Stimulated activated naive CD8-positive, alpha-beta T cell treated with anti-CD3 and anti-CD28 coated beads, Interleukin-15, amount 100 ng/mL, for 72 hours (primary cell): ENCODE data around the gene RFTN1.
"Not testable (repeated sequence)": the region's sequence is repeated elsewhere in the genome, so short reads cannot be mapped to it uniquely, and the experiment has no call there.

Experiments used
- ATAC-seq: fragments of 150-1000 bp; cut with Tn5 transposase; 2 replicates; pipeline ENCODE4 v1.10.0; 2021; ENCODE audit warnings: mild to moderate bottlenecking, moderate library complexity
- DNase-seq, 2 donors: peaks; one replicate each; pipeline ENCODE4 v3.0.0; 2021 to 2022
- H3K27ac Mint-ChIP-seq, 2 donors: one replicate each; pipeline ENCODE4 v1.8.0; 2022; ENCODE audit warnings: mild to moderate bottlenecking in 2 of 2, mixed read lengths in 2 of 2, moderate library complexity in 2 of 2
- H3K27me3 Mint-ChIP-seq: one replicate; pipeline ENCODE4 v1.8.0; 2022; ENCODE audit warnings: mixed read lengths
- H3K4me1 Mint-ChIP-seq: one replicate; pipeline ENCODE4 v1.8.0; 2022; ENCODE audit warnings: mild to moderate bottlenecking, mixed read lengths
- H3K4me3 Mint-ChIP-seq, 2 donors: one replicate each; pipeline ENCODE4 v1.8.0; 2022; ENCODE audit warnings: mild to moderate bottlenecking in 2 of 2, mixed read lengths in 2 of 2, moderate library complexity in 1 of 2
- H3K9me3 Mint-ChIP-seq, 2 donors: one replicate each; pipeline ENCODE4 v1.8.0; 2022; ENCODE audit warnings: mixed read lengths in 2 of 2

The RFTN1 gene

DNA sequence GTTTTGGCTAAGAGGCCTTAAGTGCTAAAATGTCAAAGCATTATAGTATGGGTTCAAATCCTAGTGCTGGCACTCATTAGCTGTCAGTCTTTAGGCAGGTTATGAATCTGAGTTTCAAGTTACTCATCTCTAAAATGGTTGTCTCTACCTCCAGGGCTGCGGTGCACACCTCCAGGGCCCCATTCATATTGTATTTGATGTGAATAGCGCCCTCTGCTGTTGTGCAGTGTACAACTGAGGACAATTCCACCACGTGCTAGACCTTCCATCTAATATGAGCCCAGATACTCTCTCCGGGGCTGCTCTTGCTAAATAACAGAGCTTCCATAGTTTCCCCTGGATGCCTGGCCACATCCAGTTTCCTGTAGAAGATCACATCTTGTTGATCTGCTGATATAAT, 194.2 kb downstream of the RFTN1 start:
- H3K27ac Mint-ChIP-seq: peak overlapping the region; percentile 89 to 93

GRCh38 chr3:16318176-16318575, 195.3 kb downstream of the RFTN1 start:
- no peaks in the 10 kb centered on the region for H3K9me3 Mint-ChIP-seq
- peak overlapping the region; percentile 54 to 99 for H3K27ac Mint-ChIP-seq
- peaks cover 97% of the 10 kb centered on the region for H3K4me1 Mint-ChIP-seq
- peak overlapping the region; percentile 54 to 60 for H3K4me3 Mint-ChIP-seq
- no peaks in the 10 kb centered on the region for H3K27me3 Mint-ChIP-seq
- ATAC-seq: no peak
- no peak for DNase-seq

More for the DNA sequence above, 194.2 kb downstream of the RFTN1 start:
- H3K27me3 Mint-ChIP-seq: no peaks in the 10 kb centered on the region
- ATAC-seq (peak; percentile 92), DNase-seq (peak; percentile 82 to 87)
- H3K4me3 Mint-ChIP-seq: peak overlapping the region; percentile 40 to 41
- peaks cover 97% of the 10 kb centered on the region for H3K4me1 Mint-ChIP-seq
- no peaks in the 10 kb centered on the region for H3K9me3 Mint-ChIP-seq

GRCh38 chr3:16317561-16317945, 195.9 kb downstream of the RFTN1 start:
- no peaks in the 10 kb centered on the region for H3K27me3 Mint-ChIP-seq
- ATAC-seq: peak; percentile 26
- H3K9me3 Mint-ChIP-seq: no peaks in the 10 kb centered on the region
- H3K4me1 Mint-ChIP-seq: peaks cover 100% of the 10 kb centered on the region
- peak overlapping the region; percentile 54 to 99 for H3K27ac Mint-ChIP-seq
- H3K4me3 Mint-ChIP-seq: peak overlapping the region in 1 of 2 donors; percentile 54
- DNase-seq: no peak

DNA sequence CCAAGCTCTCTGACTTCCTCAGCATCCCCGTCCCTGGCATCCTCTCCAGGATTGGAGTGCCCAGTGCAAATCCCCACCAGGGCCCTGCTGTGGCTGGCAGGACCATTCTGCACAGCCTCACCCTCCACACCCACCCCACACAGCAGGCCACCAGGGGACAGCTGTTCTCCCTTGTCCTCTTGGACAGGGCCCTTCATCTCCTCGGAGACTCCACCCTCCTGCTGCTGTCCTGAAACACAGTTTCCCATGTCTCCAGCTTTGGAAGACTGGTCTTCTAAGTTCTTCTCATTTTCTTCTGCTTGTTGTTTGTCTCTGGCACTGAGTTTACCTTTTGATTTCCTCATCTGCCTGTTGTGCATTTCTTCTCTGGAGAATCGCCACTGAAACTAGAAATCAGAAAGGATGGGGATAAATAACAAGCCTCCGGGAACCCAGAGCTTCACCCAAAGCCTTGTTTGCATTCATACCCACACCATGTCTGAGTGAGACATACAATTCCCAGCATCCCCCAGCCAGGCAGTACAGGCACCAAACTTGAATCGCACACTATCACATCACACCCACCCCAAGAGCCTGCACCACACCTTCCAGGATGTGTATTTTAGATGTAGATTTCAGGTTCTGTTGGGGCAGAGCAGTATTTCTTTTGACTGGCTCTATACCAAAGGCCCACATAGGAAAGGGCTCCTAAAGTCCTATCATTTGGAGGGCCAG, 196.5 kb downstream of the RFTN1 start:
- peak overlapping the region; percentile 2 to 50 for H3K4me3 Mint-ChIP-seq

GRCh38 chr3:16316396-16316795, 197.1 kb downstream of the RFTN1 start:
- DNase-seq (peak in 1 of 2 donors; percentile 11), ATAC-seq (no peak)
- H3K4me3 Mint-ChIP-seq: peak overlapping the region in 1 of 2 donors; percentile 45
- H3K27ac Mint-ChIP-seq: peak overlapping the region in 1 of 2 donors; percentile 69
- H3K9me3 Mint-ChIP-seq: no peaks in the 10 kb centered on the region
- H3K27me3 Mint-ChIP-seq: no peaks in the 10 kb centered on the region
- peaks cover 100% of the 10 kb centered on the region for H3K4me1 Mint-ChIP-seq

More for the DNA sequence above, 196.5 kb downstream of the RFTN1 start:
- H3K27ac Mint-ChIP-seq: peak overlapping the region; percentile 69 to 84
- H3K4me1 Mint-ChIP-seq: peaks cover 100% of the 10 kb centered on the region
- H3K9me3 Mint-ChIP-seq: no peaks in the 10 kb centered on the region
- no peaks in the 10 kb centered on the region for H3K27me3 Mint-ChIP-seq
- ATAC-seq (peak; percentile 4), DNase-seq (peak in 1 of 2 donors; percentile 10)

DNA sequence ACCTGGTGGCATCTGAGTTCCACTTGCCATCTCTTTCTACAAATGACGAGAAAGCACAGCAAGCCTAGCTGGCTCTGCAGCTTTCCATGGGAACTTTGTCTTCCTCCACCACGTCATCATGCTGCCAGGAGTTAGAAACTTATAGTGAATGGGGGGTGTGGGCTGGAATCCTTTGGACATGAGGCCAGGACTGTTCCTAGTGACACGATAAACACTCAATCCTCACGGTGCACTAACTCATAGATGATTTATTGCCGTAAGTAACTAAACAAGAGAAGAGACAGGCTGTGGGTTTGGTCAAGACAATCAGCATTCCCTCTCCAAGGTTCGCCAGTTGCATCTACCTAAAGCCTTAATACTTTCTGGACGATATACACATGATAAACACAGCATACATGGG, 197.9 kb downstream of the RFTN1 start:
- H3K27ac Mint-ChIP-seq: peak overlapping the region; percentile 61 to 69
- ATAC-seq (no peak), DNase-seq (no peak)
- H3K4me3 Mint-ChIP-seq: peak overlapping the region; percentile 34 to 45
- no peaks in the 10 kb centered on the region for H3K27me3 Mint-ChIP-seq
- H3K9me3 Mint-ChIP-seq: no peaks in the 10 kb centered on the region
- peaks cover 96% of the 10 kb centered on the region for H3K4me1 Mint-ChIP-seq

- Mint-ChIP-seq H3K4me1 (peaks cover 95% of the 10 kb centered on the region), H3K9me3 (no peaks in the 10 kb centered on the region), H3K27ac (peak overlapping the region; percentile 46 to 93), H3K27me3 (no peaks in the 10 kb centered on the region), H3K4me3 (peak overlapping the region in 1 of 2 donors; percentile 29)
- ATAC-seq (no peak), DNase-seq (no peak)
These were observed 199.4 kb downstream of the RFTN1 start for GRCh38 chr3:16313886-16314645.

DNA sequence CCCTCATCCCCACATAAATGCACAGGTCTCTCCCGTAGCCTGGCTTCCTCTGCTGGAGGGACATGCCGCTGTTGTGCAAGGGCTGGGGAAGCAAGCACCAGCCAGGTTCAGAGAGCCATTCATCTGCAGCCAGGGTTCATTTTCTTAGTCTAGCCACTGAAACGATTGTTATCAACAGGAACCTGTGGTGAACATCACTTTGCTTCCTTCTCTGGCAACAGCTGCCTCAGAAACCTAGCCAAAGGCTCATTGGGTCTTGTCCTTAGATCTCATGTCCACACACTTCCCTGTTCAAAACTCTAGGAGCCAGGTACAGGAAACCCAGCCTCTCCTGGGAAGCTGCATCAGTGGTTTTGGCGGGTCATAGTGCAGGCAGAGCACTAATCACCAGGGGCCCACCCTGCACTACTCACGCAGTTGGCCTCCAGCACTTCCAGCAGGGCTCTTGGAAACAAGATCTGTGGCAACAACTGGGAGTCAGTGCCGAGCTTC, 201.5 kb downstream of the RFTN1 start:
- ATAC-seq: peak; percentile 64
- Mint-ChIP-seq H3K9me3 (peaks cover 0 to 5% of the 10 kb centered on the region in 2 donors), H3K4me1 (peaks cover 95% of the 10 kb centered on the region), H3K27me3 (no peaks in the 10 kb centered on the region), H3K4me3 (peak overlapping the region; percentile 60 to 73), H3K27ac (peak overlapping the region; percentile 17 to 89)
- DNase-seq: peak; percentile 55 to 57

DNA sequence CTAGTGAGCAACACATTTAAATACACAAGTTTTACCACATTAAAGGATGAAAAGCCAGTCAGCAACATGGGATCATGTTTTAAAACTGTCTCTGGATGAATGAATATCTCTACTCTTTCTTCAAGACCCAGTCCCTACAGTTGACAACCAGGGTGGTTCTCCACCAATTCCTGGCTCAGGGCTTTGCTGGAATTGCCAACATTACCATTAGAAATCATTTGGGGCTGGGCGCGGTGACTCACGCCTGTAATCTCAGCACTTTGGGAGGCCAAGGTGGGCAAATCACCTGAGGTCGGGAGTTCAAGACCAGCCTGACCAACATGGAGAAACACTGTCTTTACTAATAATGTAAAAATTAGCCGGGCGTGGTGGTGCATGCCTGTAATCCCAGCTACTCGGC, 203.0 kb downstream of the RFTN1 start:
- H3K9me3 Mint-ChIP-seq, H3K27me3 Mint-ChIP-seq, DNase-seq, ATAC-seq: not testable (repeated sequence)
- peak overlapping the region; percentile 28 to 77 for H3K27ac Mint-ChIP-seq
- H3K4me3 Mint-ChIP-seq: peak overlapping the region; percentile 58 to 65
- H3K4me1 Mint-ChIP-seq: peaks cover 95% of the 10 kb centered on the region

DNA sequence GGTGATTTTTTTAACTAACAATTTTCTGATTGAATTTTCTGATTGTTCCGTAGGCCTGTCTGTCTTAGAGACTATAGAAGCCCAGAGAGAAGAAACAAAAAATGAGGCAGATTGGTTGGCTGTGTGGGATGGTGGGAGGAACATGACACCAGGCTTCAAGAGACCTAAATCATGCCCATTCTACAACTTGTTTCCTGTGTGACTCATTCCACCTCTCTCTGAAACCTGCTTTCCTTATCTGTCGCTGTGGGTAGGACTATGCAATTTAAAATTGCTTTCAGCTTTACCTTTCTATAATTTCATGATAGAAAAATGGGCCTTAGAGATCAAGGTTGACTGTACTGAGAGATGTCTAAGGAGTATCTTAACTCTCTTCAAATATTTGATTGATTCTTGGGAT, 203.9 kb downstream of the RFTN1 start:
- H3K9me3 Mint-ChIP-seq: peaks cover 0 to 5% of the 10 kb centered on the region in 2 donors
- peak overlapping the region; percentile 58 to 65 for H3K4me3 Mint-ChIP-seq
- peak overlapping the region; percentile 28 to 77 for H3K27ac Mint-ChIP-seq
- H3K27me3 Mint-ChIP-seq: no peaks in the 10 kb centered on the region
- peak; percentile 84 for ATAC-seq
- DNase-seq: peak; percentile 55 to 65
- peaks cover 95% of the 10 kb centered on the region for H3K4me1 Mint-ChIP-seq

DNA sequence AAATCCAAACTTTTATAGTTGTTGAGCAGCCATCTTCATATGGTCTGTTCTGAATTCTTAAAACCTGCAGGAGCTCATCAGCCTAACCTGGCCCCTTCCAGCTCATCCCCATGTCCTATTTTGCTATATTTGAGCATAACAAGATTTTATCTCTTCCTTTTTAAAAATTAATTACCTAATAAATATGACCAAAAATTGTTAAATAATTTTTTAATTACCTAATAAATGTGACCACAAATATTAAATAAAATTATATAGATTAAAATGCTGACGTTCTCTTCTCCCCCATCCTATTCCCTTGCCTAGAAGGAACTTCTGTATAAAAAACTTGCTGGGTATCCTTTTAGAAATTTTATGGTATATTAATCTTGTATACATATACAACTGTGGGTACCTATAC, 204.8 kb downstream of the RFTN1 start:
- ATAC-seq (no peak), DNase-seq (no peak)
- peaks cover 92% of the 10 kb centered on the region for H3K4me1 Mint-ChIP-seq
- H3K9me3 Mint-ChIP-seq: peaks cover 0 to 5% of the 10 kb centered on the region in 2 donors
- peak overlapping the region in 1 of 2 donors; percentile 55 for H3K27ac Mint-ChIP-seq
- H3K27me3 Mint-ChIP-seq: no peaks in the 10 kb centered on the region
- H3K4me3 Mint-ChIP-seq: peak overlapping the region in 1 of 2 donors; percentile 62

DNA sequence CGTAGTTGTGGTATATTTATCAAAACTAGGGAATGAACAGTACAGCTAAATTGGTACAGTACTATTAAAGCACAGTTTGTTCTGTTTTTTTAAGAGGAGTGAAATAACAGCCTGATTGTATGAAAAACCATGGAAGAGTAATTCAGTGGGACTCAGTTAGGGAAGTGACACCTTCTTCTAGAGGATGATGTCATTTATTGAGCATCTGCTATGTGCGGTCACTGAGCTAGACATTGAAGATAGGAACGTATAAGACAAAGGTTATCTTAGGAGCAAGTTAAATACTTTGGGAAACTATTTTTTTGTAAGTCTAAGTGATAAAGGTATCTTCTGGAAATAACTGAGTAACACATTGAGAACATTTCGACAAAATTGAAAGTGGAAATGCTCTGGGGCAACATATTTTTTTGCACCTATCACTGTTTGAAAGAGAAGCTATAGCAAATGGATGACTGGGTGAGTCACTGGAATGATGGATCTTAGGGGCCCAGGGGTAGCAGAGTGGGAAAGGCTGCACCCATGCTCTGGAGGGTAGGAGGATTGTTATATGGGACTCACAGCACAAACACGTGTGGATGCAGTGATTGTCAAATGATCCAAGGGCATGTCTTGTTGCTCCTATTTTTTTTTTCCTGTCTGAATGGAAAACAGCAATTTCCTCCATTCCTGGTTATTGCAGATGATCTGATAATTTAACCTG, 205.5 kb downstream of the RFTN1 start:
- no peaks in the 10 kb centered on the region for H3K27me3 Mint-ChIP-seq
- ATAC-seq: no peak
- H3K4me3 Mint-ChIP-seq: peak overlapping the region; percentile 62 to 73
- no peak for DNase-seq
- H3K4me1 Mint-ChIP-seq: peaks cover 91% of the 10 kb centered on the region
- H3K27ac Mint-ChIP-seq: peak overlapping the region; percentile 79 to 90
- peaks cover 0 to 5% of the 10 kb centered on the region in 2 donors for H3K9me3 Mint-ChIP-seq

DNA sequence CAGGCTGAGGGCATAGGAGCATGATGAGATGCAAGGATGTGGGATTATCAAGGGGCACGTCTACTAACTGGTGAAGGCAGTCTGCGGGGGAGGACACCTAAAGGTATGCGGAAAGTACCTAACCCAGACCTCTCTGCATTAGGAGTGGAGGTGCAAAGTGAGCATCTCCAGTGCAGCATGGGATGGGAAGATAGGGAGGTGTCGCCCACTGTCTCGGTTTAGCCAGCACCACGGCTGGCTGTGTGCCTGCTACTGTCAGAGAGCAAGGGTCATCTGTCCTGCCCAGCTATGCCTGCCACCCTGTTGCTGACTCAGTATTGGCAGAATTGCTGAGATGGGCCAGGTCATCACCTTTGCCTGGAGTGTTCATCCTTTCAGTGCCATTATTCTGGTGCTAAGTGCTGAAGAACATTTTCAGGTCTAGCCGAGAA, 208.4 kb downstream of the RFTN1 start:
- ATAC-seq (peak; percentile 73), DNase-seq (peak; percentile 49 to 76)
- H3K9me3 Mint-ChIP-seq: peaks cover 0 to 5% of the 10 kb centered on the region in 2 donors
- H3K4me3 Mint-ChIP-seq: peak overlapping the region; percentile 63 to 80
- peak overlapping the region; percentile 90 to 93 for H3K27ac Mint-ChIP-seq
- H3K4me1 Mint-ChIP-seq: peaks cover 90% of the 10 kb centered on the region
- H3K27me3 Mint-ChIP-seq: no peaks in the 10 kb centered on the region

- H3K4me1 Mint-ChIP-seq: peaks cover 91% of the 10 kb centered on the region
- H3K9me3 Mint-ChIP-seq: peaks cover 0 to 5% of the 10 kb centered on the region in 2 donors
- H3K4me3 Mint-ChIP-seq: peak overlapping the region; percentile 63 to 80
- ATAC-seq: peak; percentile 49
- H3K27ac Mint-ChIP-seq: peak overlapping the region; percentile 90 to 93
- H3K27me3 Mint-ChIP-seq: no peaks in the 10 kb centered on the region
- no peak for DNase-seq
These were observed 209.2 kb downstream of the RFTN1 start for GRCh38 chr3:16304061-16305010.
